Stomach (tissue), 9 donors: Measurements from ENCODE around the gene INSRR. TPM values are rescaled to one million over a fixed set of nuclear protein-coding genes. Genes with fewer than 3 reads are reported as not detected.

Experiments used
- DNase-seq, 2 donors: peaks; one replicate each; pipeline versions ENCODE4 v3.0.0 to v3.0.0-alpha.2; 2013 to 2019
- H3K27ac ChIP-seq, 5 donors: fragments of 200-600 bp in 4 of 5; sonication (generic) in 4 of 5; one replicate each; pipeline ENCODE4 v1.5.1; 2013 to 2019; ENCODE audit warnings: mild to moderate bottlenecking in 1 of 5, moderate library complexity in 1 of 5
- H3K27me3 ChIP-seq, 3 donors: fragments of 200-600 bp; sonication (generic); one replicate each; pipeline ENCODE4 v1.5.1; 2017 to 2019; ENCODE audit warnings: mixed run types in 1 of 3
- H3K36me3 ChIP-seq, 4 donors: fragments of 200-600 bp; sonication (generic); 1 replicate in 3 of 4; 2 replicates in 1 of 4; pipeline ENCODE4 v1.5.1; 2016 to 2019
- H3K4me1 ChIP-seq, 4 donors: fragments of 200-600 bp; sonication (generic); one replicate each; pipeline ENCODE4 v1.5.1; 2016 to 2019
- H3K4me3 ChIP-seq, 4 donors: fragments of 200-600 bp; sonication (generic) in 3 of 4; one replicate each; pipeline ENCODE4 v1.5.1; 2016 to 2019; ENCODE audit warnings: mild to moderate bottlenecking in 1 of 4
- H3K9me3 ChIP-seq, 4 donors: fragments of 200-600 bp; sonication (generic); one replicate each; pipeline ENCODE4 v1.5.1; 2016 to 2019
- CTCF ChIP-seq, 7 experiments: fragments of 450-650 bp in 4 of 7; fragments of 200-600 bp in 3 of 7; sonication (generic) in 3 of 7; IDR thresholded peaks; one replicate each; pipeline ENCODE4 v1.5.1; 2016 to 2019; ENCODE audit warnings: antibody characterized with exemption in 7 of 7, control low read depth in 2 of 7, mild to moderate bottlenecking in 1 of 7
- EP300 ChIP-seq: sonication (generic); formaldehyde crosslinking; IDR thresholded peaks from one replicate; pipeline ENCODE4 v1.6.1; 2017; ENCODE audit warnings: antibody characterized with exemption
- POLR2A ChIP-seq, 4 donors: fragments of 450-650 bp; IDR thresholded peaks; one replicate each; pipeline ENCODE4 v1.6.1; 2016; ENCODE audit warnings: antibody characterized with exemption in 4 of 4, control low read depth in 2 of 4, mild to moderate bottlenecking in 1 of 4, moderate library complexity in 1 of 4
- POLR2AphosphoS5 ChIP-seq, 3 donors: sonication (generic); formaldehyde crosslinking; IDR thresholded peaks; one replicate each; pipeline ENCODE4 v1.6.1; 2016; ENCODE audit warnings: antibody characterized with exemption in 3 of 3
- WGBS, 5 donors: extraction: QIAGEN DNeasy Blood & Tissue Kit in 3 of 5; methylation state at CpG; one replicate each; pipeline versions ENCODE4 v1.1.5 to v1.1.7; 2013 to 2018; 5-methylcytosine and 5-hydroxymethylcytosine counted together
- intact Hi-C: fragments of 100-400 bp; cut with DNase I; formaldehyde crosslinking; loops from one replicate; pipeline ENCODE4 v1.15.1; 2023; ENCODE audit warnings: low total_unique reads
- polyA plus RNA-seq, 3 donors: library from polyadenylated mRNA; stranded (reverse); fragments of 200-250 nt; gene quantifications; one replicate each; pipeline ENCODE4 v1.2.3, GENCODE V29; 2013
- total RNA-seq, 5 donors: library from RNA; depleted of rRNA; stranded (reverse); fragments of >200 nt; gene quantifications; one replicate each; pipeline versions ENCODE4 v1.1.0 to v1.2.3, GENCODE V29; 2014 to 2016
- donor health status: healthy with polysubstance abuse.
- donor health status: Bipolar disorder and iron deficiency.
- donor health status: healthy.

Gene INSRR
- total and polyA plus RNA-seq, 8 donors, result 0.15 to 0.75 (median 0.29) TPM; not detected in 3

- Histone ChIP-seq H3K36me3 (no peaks in the 10 kb centered on the region), H3K4me3 (no peak overlapping the region), H3K27ac (no peak overlapping the region), H3K27me3 (peaks cover 4 to 87% (median 51%) of the 10 kb centered on the region in 3 donors), H3K4me1 (peaks cover 8 to 23% (median 17%) of the 10 kb centered on the region in 4 donors), H3K9me3 (no peaks in the 10 kb centered on the region)
- no peak for DNase-seq
- 82 to 93% (median 86%) methylated on average over 4 to 5 of the region's 5 CpGs for WGBS, 5 donors
- no peak for TF ChIP-seq CTCF (IDR thresholded peaks at IDR 0.05)
- intact Hi-C loops, result no loop called here
Observed at GRCh38 chr1:156846643-156847042, 12.3 kb downstream of the INSRR start.

GRCh38 chr1:156845953-156846545 lies 12.9 kb downstream of the INSRR start:
- Histone ChIP-seq H3K36me3 (no peaks in the 10 kb centered on the region), H3K27ac (no peak overlapping the region), H3K4me1 (peaks cover 8 to 23% (median 16%) of the 10 kb centered on the region in 4 donors), H3K9me3 (no peaks in the 10 kb centered on the region), H3K27me3 (peaks cover 4 to 93% (median 57%) of the 10 kb centered on the region in 3 donors), H3K4me3 (no peak overlapping the region)
- TF ChIP-seq POLR2AphosphoS5 (IDR thresholded peaks at IDR 0.05) (no peak), CTCF (IDR thresholded peaks at IDR 0.05) (no peak), POLR2A (IDR thresholded peaks at IDR 0.05) (no peak), EP300 (no peak)
- DNase-seq, result no peak
- 43 to 56% (median 50%) methylated on average over 18 of the region's 18 CpGs for WGBS, 5 donors
- intact Hi-C loops, result no loop called here

DNA sequence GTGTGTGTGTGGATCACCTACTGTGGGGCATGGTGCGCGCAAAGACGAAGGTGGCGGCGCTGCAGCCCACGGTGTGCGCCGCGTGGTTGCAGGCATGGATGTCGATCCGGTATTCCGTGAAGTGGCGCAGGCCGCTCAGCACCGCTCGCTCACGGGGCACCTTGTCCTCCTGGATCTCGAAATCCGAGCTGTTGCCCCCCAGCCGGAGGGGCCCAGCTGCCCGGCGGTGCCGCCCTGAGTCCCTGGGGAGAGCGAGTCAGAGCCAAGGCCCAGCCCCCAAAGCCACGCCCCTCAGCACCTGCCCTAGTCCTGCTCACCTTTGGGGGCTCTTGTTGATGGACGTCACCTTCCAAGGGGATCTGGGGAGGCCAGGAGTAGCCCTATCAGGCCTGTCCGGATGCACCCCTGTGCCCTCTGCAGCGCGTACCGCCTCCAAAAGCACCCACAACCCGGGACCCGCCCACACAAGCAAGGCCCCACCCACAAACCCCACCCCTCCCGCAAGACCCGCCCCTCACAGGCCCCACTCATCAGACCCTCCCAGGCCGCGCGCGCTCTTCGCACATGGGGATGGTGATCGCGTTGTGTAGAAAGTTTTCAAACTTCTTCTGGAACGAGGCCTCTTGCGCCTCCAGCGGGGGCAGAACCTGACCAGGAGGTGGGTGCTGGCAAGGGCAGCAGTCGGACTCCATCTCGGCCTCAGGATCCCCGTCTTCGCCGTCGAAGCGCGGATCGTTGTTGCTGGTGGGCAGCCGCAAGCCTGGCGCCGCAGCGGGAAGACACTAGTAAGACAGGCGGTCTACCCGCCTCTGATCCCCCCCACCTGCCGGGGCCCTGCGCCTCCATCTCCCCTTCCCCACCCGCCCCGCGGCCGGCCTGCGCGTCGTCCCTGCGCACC lies 13.6 kb downstream of the INSRR start:
- H3K27me3 ChIP-seq, result peaks cover 4 to 100% (median 64%) of the 10 kb centered on the region in 3 donors
- TF ChIP-seq POLR2A (IDR thresholded peaks at IDR 0.05), result no peak
- no peak for TF ChIP-seq CTCF (IDR thresholded peaks at IDR 0.05)
- no peak for TF ChIP-seq EP300
- TF ChIP-seq POLR2AphosphoS5 (IDR thresholded peaks at IDR 0.05), result no peak
- H3K36me3 ChIP-seq, result no peaks in the 10 kb centered on the region
- H3K27ac ChIP-seq, result no peak overlapping the region
- DNase-seq, result peak in 1 of 2 donors; percentile 49
- WGBS, 5 donors, result 8 to 14% (median 11%) methylated on average over 15 to 69 of the region's 69 CpGs
- peaks cover 8 to 23% (median 16%) of the 10 kb centered on the region in 4 donors for H3K4me1 ChIP-seq
- H3K4me3 ChIP-seq, result no peak overlapping the region
- H3K9me3 ChIP-seq, result no peaks in the 10 kb centered on the region
- intact Hi-C loops, result no loop called here

GRCh38 chr1:156844638-156845037 lies 14.3 kb downstream of the INSRR start:
- H3K27me3 ChIP-seq, result peaks cover 4 to 100% (median 68%) of the 10 kb centered on the region in 3 donors
- WGBS, 5 donors, result 15 to 30% (median 27%) methylated on average over 9 to 14 of the region's 14 CpGs
- H3K4me1 ChIP-seq, result peaks cover 8 to 23% (median 16%) of the 10 kb centered on the region in 4 donors
- intact Hi-C loops, result no loop called here
- no peak overlapping the region for H3K4me3 ChIP-seq
- no peaks in the 10 kb centered on the region for H3K9me3 ChIP-seq
- TF ChIP-seq POLR2AphosphoS5 (IDR thresholded peaks at IDR 0.05) (no peak), EP300 (no peak), CTCF (IDR thresholded peaks at IDR 0.05) (no peak), POLR2A (IDR thresholded peaks at IDR 0.05) (no peak)
- H3K36me3 ChIP-seq, result no peaks in the 10 kb centered on the region
- DNase-seq, result no peak
- no peak overlapping the region for H3K27ac ChIP-seq
